Ovary (tissue), 3 donors: ENCODE data around the gene CARM1.

Experiments used
- CTCF ChIP-seq, 3 donors: fragments of 450-650 bp in 2 of 3; fragments of 200-600 bp in 1 of 3; IDR thresholded peaks; one replicate each; pipeline versions ENCODE4 v1.5.1 to v1.8.0; 2016 to 2022; ENCODE audit warnings: antibody characterized with exemption in 3 of 3, mild to moderate bottlenecking in 1 of 3
- EP300 ChIP-seq: sonication (generic); formaldehyde crosslinking; IDR thresholded peaks from one replicate; pipeline ENCODE4 v1.6.1; 2017; ENCODE audit warnings: antibody characterized with exemption
- POLR2A ChIP-seq: fragments of 450-650 bp; IDR thresholded peaks from one replicate; pipeline ENCODE4 v1.6.1; 2017; ENCODE audit warnings: antibody characterized with exemption, mild to moderate bottlenecking, moderate library complexity
- donor health status: DM: no; HTN: no; CAD: no.

GRCh38 chr19:10913716-10914340 lies 42.5 kb downstream of the CARM1 start:
- TF ChIP-seq EP300 = no peak
- TF ChIP-seq POLR2A = no peak
- TF ChIP-seq CTCF (IDR thresholded peaks at IDR 0.05) = no peak
